Retina (tissue), 1 donor: ENCODE measurements around the gene NECAB2.

Experiments
- DNase-seq: peaks from one replicate; pipeline ENCODE4 v3.0.0-alpha.2; 2016

Gene NECAB2

DNA sequence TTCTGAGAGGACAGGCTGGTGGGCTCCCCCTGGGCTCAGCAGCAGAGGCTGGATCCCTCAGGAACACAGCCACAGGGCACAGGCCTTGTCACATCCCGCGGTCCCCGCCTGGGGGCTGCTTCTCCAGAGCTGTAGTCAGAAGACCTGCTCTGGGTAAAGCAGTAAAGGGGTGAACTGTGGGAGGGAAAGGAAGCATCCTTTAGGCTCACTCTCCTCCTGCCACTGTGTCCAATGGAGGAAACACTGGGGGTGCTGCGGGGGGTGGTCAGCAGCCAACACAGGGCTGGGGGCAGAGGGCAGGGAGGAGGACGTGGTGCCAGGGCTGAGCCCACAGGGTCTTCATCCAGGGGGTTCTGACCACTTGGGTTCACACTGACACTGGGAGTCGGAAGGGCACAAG, 79.6 kb downstream of the NECAB2 start:
- DNase-seq, result no peak

DNA sequence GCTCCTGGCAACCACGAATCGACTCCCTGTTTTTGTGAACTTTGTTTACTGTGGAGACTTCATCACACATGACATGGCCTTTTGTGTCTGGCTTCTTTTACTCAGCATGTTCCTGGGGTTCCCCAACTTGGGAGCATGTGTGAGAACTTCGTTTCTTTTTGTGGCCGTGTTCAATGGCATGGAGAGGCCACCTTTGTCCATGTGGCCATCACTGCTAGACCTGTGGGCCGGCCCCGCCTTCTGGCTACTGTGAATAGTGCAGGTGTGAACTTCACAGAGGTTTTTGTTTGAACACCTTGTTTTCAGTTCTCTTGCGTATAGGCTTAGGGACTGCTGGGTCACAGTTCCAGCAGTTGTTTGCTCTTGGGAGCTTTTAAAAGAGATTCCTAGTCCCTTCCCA, 80.2 kb downstream of the NECAB2 start:
- no peak for DNase-seq

DNA sequence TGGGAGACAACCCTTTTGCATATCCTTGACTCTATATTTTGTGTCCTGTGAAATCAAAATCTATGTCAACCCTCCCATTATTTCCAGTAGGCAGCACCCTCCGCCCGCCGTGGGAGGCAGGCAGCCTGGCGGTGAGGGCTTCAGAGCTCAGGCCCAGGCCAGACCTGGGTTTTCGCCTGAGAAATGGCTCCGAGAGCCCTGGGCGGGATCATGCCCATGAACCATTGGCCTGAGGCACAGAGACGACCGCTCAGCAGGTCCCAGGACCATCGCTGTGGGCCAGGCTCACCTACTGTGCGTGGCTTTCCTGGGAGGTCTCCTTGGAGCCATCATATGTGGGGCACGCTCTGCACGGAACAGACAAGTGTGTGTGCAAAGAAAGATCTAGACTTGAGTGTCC, 80.8 kb downstream of the NECAB2 start:
- no peak for DNase-seq

DNA sequence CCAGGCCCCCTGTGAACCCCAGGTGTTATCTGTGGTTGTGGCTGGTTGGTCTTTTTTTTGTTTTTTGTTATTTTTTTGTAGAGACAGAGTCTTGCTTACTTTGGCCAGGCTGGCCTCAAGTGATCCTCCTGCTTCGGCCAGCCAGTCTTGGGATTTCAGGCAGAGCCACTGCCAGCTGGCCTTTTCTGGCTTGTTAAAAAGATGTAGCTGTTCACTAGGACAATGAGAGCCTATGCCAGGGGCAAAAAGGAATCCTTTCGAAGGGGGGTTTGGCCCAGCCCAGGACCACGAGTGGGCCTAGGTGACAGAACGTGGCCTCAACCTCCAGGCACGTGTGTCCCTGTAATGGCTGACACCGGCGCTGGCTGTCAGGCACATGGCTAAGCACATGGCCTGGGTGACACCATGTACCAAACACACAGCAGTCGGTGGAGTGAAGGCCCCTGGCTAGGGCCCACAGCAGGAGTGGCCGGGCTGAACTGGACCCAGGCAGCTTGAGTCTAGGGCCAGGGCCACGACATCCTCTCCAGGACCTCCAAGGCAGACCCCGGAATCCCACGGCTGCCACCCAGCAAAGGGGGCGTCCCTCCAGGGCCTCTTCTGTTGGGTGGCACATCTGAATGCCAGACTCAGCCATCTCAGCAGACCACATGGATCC, 81.5 kb downstream of the NECAB2 start:
- DNase-seq, result no peak

DNA sequence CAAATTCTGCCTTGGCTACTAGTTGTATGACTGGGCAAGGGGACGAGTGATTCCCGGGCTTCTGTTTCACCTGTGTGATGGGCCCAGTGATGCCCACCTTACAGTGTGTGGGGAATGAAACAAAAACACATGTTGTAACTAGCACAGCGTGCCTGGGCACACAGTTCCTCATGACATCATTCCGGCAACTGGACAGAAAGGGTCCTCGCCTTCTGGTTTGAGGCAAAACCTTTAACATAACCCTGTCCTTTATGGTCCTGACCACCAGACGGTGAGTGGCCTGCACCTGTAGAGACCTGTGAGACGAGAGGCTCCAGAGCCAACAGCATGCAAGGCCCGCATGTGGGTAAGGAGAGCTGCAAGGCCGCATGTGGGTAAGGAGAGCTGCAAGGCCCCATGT, 82.3 kb downstream of the NECAB2 start:
- DNase-seq, result no peak

DNA sequence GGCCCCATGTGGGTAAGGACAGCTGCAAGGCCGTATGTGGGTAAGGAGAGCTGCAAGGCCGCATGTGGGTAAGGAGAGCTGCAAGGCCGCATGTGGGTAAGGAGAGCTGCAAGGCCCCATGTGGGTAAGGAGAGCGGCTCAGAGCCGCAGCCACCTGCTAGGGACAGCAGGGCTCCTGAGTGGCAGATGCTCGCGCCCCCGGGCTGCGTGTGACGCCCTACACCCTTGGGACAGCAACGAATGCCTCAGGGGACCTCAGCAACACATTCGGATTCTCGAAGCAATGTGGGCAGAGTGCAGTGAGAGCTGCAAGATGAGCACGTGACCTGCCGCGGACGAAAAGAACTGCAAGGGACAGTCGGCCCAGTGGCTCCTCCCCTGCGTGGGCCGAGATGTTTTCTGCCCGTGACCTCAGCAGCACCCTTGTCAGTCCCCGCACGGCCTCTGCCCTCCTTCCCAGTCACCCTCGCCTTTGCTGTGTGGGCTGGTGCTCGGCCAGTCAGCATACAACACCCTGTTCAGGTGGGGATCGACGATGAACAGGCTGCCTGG, 84.1 kb downstream of the NECAB2 start:
- peak; percentile 15 for DNase-seq
